Islet of Langerhans (tissue), 1 donor: ENCODE data around the gene CYB5B.
"Not testable (repeated sequence)": the region's sequence is repeated elsewhere in the genome, so short reads cannot be mapped to it uniquely, and the experiment has no call there.

ENCODE experiments used
- FAIRE-seq: peaks from one replicate; lab custom pipeline; 2011; peaks lifted over from hg19 to GRCh38; lab: Jason Lieb, UNC

CYB5B gene

GRCh38 chr16:69410219-69410990, 14.0 kb upstream of the CYB5B start:
- no peak for FAIRE-seq

- no peak for FAIRE-seq
Measured at GRCh38 chr16:69411064-69411985, 13.1 kb upstream of the CYB5B start.

DNA sequence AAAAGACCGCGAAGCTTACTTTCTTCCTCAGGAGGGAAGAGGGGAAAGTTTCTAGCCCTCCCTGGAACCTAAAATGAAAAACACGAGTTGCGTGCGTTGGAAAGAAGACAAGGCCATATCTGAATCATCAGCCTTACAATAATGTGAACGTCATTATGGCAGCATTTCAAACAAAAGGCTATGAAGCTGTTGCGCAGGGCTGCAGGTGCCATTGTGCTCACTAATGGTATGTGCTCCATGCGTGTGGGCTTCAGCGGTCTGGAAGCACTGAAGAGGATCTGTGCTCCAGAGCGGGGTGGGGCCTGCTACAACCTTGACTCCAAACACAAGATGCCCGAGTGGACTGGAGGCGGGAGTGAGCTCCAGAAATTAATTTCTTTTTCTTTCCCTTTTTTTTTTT, 12.1 kb upstream of the CYB5B start:
- FAIRE-seq, result no peak

DNA sequence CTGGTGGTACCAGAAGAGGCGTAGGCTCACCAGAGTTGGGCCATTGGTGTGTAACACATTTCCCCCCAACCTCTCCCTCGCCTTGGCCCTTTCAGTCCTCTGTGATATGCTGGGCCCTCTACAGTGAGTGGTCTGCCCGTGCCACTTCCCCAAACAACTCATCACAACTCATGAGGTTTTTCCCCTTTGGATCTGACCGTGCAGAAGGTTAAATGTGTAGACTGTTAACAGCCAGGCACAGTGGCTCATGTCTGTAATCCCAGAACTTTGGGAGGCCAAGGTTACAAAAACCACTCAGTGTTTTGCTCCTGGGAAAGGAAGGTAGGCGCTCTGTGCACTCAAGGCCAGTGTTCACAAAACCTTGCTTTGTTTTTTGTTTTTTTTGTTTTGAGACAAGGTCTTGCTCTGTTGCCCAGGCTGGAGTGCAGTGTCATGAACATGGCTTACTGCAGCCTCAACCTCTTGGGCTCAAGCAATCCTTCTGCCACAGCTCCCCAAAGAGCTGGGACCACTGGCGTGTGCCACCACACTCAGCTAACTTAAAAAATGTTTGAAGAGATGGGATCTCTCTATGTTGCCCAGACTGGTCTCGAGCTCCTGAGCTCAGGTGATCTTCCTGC, 11.3 kb upstream of the CYB5B start:
- no peak for FAIRE-seq

- no peak for FAIRE-seq
Measured at GRCh38 chr16:69417520-69418199, 6.8 kb upstream of the CYB5B start.

DNA sequence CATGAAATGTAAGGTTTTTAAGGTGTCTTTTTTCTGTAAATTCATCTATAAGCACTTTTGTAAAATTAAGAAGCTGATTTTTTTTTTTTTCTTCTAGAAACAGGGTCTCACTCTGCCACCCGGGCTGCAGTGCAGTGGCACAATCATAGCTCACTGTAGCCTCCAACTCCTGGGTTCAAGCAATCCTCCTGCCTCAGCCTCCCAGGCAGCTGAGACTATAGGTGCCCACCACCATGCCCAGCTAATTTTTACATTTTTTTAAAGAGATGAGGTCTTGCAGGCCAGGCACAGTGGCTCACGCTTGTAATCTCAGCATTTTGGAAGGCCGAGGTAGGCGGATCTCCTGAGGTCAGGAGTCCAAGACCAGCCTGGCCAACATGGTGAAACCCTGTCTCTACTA, 4.5 kb upstream of the CYB5B start:
- no peak for FAIRE-seq

DNA sequence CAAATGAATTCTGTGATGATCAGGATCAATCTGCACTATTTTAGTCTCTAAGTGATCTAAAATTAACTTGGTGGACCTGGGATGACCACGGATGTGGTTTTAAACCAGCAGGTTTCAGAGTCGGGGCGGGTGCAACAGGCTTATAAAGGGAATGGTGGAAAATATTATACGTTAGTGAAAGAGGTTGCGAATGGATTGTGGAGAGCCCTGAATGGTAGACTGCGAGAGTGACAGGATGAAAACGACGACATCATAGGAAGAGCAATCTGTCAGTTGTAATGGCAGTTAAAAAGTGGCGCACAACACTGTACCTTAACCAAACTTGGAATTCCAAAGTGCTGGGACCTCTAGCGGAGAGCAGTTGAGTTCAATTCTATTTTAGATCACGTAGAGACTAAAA, 1.2 kb upstream of the CYB5B start:
- no peak for FAIRE-seq

- FAIRE-seq, result no peak
Measured at GRCh38 chr16:69424935-69425784, 741 bp downstream of the CYB5B start.

GRCh38 chr16:69428652-69429051, 4.2 kb downstream of the CYB5B start:
- FAIRE-seq, result no peak

DNA sequence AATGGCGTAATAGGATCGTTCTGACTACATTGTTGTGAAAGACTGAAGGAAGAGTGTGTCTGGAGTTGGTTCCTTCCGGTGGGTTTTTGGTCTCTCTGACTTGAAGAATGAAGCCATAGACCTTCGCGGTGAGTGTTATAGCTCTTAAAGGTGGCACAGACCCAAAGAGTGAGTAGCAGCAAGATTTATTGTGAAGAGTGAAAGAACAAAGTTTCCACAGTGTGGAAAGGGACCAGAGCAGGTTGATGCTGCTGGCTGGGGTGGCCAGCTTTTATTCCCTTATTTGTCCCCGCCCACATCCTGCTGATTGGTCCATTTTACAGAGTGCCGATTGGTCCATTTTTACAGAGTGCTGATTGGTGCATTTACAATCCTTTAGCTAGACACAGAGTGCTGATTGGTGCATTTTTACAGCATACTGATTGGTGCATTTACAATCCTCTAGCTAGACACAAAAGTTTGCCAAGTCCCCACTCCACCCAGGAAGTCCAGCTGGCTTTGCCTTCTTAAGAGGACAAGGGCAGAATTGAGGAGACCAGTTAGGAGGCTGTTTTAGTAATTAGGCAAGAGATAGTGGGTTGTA, 4.7 kb downstream of the CYB5B start:
- not testable (repeated sequence) for FAIRE-seq

DNA sequence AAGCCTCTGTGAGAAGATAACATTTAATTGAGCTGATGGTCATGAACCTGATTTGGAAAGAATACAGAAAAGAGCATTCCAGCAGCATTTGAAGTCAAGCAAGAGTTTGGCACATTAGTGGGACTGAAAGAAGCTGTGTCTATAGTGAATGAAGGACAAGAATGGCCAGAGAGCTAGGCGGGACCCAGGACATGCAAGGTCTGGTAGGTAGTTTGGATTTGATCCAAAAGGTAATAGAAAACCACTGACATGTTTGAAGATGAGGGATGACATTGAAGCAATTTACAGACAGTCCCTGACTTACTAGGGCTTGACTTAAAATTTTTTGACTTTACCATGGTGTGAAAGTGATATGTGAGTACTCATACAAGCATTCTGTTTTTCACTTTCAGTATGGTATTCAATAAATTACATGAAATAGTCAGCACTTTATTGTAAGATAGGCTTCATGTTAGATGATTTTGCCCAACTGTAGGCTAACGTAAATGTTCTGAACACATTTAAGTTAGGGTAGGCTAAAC, 7.6 kb downstream of the CYB5B start:
- no peak for FAIRE-seq

DNA sequence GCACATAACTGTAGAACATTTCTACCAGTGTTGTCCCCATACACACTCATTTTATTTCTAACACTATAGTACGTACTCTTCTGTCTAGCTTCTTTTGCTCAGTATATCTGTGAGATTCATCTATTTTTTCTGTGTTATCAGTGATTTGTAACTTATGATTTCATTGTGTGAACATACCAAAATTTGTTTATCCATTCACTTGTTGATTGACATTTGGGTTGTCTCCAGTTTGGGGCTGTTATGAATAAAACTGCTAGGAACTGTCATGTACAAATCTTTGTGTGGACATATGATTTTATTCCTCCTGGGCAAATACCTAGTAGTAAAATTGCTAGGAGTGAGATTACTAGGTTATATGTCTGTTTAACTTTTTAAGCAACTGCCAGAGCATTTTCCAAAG, 9.6 kb downstream of the CYB5B start:
- no peak for FAIRE-seq

DNA sequence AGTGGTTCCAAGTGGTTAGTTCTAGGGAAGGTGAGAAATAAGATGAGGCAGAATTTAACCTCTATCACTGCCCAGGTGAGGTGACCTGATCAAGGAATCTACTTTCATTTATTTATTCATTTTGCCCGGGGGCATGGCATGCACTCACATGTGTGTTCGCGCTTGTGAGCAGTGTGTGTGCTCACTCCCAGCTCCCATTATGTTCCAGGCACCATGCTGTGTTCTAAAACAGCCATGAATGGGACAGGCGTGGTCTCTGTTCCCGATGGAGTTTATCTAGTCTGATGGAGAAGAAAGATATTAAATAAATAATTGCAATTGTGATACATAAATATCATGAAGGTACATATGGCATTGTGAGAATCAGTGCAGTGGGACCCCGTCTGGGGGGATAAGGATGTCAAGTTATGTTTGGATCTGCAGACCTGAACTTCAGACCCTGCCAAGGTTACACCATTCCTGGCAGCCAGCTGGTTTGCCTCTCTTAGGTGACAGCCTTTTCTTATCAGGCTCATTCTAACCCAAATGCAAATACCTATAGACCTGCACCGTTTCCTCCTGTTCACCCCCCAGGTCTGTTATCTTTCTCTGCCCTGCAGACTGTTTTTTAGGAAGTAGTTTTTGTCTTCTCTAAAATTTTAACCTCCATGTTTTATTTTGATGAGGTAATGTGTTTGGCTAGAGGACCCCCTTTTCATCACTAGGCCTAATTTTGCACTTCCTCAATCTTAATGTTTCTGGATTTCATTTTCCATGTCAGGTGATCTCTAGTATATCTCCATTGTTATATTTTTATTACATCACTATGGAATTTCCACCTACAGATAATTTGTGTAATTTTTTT, 11.8 kb downstream of the CYB5B start:
- FAIRE-seq, result no peak

DNA sequence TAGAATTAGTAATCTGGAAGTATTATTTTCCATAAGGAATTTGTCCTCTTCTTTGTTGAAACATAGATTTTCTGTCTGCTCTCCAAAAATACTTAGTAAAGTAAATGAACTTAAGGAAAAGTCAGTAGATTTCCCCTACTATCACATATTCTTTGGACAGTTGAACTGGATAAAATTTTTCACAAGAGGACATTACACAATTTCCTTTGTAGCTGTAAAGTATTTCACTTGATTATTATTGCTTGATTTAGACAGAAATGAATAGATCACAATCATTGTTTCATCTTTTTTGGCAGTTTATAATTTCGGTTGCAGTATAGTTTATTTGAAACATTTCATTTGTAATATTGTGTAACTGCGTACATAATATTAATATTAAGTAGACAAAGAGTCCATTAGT, 12.5 kb downstream of the CYB5B start:
- FAIRE-seq, result no peak

GRCh38 chr16:69438465-69438864, 14.0 kb downstream of the CYB5B start:
- FAIRE-seq, result no peak

GRCh38 chr16:69440250-69440649, 15.8 kb downstream of the CYB5B start:
- FAIRE-seq, result no peak

- FAIRE-seq, result not testable (repeated sequence)
Measured at GRCh38 chr16:69441030-69441429, 16.6 kb downstream of the CYB5B start.

- FAIRE-seq, result no peak
Measured at GRCh38 chr16:69443927-69444631, 19.7 kb downstream of the CYB5B start.

- FAIRE-seq, result peak; percentile 9
Measured at GRCh38 chr16:69444873-69445517, 20.6 kb downstream of the CYB5B start.
